HFFc6 (cell line): Measurements from ENCODE around the gene KLHL22. TPM values are rescaled to one million over a fixed set of nuclear protein-coding genes. Genes with fewer than 3 reads are reported as not detected.

Experiments used
- DNase-seq: peaks from one replicate; pipeline ENCODE4 v3.0.0-alpha.2; 2018
- H3K27ac Mint-ChIP-seq: 2 replicates; pipeline ENCODE4 v1.8.0; 2020; ENCODE audit warnings: mild to moderate bottlenecking, mixed read lengths
- H3K27me3 Mint-ChIP-seq: 2 replicates; pipeline ENCODE4 v1.8.0; 2021; ENCODE audit warnings: mild to moderate bottlenecking, moderate library complexity, mixed read lengths; ENCODE audit not compliant: insufficient read depth
- H3K36me3 Mint-ChIP-seq: 2 replicates; pipeline ENCODE4 v1.8.0; 2021; ENCODE audit warnings: low read depth, mixed read lengths
- H3K4me1 Mint-ChIP-seq: 2 replicates; pipeline ENCODE4 v1.8.0; 2020; ENCODE audit warnings: low read depth, mixed read lengths
- H3K4me3 Mint-ChIP-seq: 2 replicates; pipeline ENCODE4 v1.8.0; 2020; ENCODE audit warnings: mild to moderate bottlenecking, moderate library complexity, mixed read lengths
- H3K9me3 Mint-ChIP-seq: 2 replicates; pipeline ENCODE4 v1.8.0; 2020; ENCODE audit warnings: mild to moderate bottlenecking, mixed read lengths
- total RNA-seq, 6 experiments: library from RNA; stranded (reverse); fragmentation: NEBNext Ultra II Directional; extraction: Animal tissue kit (Norgen Biotek cat#: 25700); gene quantifications; 2 replicates in 1 of 6; 3 replicates in 5 of 6; pipeline ENCODE4 v1.2.3, GENCODE V29; 2021
- TF ChIP-seq, protein P1 (sequence below): fragments of 200-600 bp; sonication (generic); IDR thresholded peaks from 2 replicates; pipeline ENCODE4 v1.5.0; 2021; ENCODE audit warnings: antibody characterized with exemption, mild to moderate bottlenecking

The KLHL22 gene
- total RNA-seq, 6 experiments from 2014 or later = 19.2 to 25.5 (median 21.6) TPM

DNA sequence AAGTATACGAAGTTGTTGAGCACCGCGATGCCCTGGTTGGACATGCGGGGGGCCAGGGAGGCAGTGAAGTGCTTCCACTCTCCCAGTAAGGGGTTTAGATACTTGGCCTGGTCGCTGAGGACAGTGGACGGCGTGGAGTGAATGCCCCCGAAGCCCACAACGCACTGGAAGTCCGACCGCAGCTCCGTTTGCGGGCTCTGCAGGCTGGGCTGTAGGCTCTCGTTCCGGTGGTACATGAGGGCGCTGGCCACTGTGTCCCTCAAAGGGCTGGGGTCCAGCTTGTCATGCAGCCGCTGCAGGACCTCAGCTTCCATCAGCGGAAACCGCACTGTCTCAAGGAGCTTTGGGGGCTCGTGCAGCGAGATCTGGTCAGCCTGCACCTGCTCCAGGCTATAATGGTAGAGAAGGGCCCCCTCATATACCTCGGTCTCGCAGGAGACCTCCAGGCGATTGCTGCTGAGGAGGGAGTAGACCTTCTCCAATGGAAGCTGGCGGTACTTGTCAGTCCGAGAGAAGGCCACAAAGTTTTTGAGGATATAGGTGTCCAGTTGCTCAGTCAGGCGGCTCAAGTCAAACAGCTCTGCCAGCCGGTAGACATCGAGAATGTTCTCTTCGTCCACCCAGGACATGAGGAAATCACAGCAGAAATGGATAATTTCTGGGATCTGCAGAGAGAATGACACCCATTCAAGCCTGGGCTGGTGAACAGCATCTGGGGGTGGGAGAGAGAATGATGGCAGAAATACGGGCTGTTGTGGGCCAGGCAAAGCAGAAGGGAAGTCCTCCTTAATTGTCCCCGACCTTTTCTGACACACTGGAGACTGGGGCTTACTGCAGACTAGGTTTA lies 30.5 kb downstream of the KLHL22 start:
- Mint-ChIP-seq H3K27me3 (no peaks in the 10 kb centered on the region), H3K4me1 (no peaks in the 10 kb centered on the region), H3K27ac (no peak overlapping the region), H3K4me3 (no peak overlapping the region), H3K36me3 (peaks cover 9% of the 10 kb centered on the region), H3K9me3 (no peaks in the 10 kb centered on the region)
- TF ChIP-seq, protein P1, sequence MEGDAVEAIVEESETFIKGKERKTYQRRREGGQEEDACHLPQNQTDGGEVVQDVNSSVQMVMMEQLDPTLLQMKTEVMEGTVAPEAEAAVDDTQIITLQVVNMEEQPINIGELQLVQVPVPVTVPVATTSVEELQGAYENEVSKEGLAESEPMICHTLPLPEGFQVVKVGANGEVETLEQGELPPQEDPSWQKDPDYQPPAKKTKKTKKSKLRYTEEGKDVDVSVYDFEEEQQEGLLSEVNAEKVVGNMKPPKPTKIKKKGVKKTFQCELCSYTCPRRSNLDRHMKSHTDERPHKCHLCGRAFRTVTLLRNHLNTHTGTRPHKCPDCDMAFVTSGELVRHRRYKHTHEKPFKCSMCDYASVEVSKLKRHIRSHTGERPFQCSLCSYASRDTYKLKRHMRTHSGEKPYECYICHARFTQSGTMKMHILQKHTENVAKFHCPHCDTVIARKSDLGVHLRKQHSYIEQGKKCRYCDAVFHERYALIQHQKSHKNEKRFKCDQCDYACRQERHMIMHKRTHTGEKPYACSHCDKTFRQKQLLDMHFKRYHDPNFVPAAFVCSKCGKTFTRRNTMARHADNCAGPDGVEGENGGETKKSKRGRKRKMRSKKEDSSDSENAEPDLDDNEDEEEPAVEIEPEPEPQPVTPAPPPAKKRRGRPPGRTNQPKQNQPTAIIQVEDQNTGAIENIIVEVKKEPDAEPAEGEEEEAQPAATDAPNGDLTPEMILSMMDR = no peak
- DNase-seq = no peak

DNA sequence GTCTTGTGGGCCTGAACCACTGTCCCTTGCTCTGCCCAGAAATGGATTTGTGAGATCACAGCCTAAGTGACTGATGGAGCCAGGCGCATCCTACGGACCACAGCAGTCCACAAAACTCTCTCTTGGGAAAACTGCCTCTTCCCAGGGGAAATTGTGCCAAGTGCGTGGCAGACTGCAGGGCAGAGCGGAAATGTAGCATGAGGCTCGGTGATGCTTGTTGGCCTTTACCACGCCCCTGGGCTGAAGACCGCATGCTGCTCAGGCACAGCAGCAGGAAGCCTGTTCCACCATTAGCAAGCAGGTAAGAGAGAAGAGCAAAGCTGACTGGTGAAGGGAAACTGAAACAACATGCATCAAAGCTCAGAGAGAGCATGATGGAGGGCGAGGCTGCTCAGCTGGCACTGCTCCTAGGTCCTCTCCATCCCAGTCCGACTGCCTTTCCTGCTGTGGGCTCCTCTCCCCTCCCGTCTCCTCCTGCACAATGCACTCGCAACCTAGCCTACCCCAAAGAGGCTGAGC lies 31.4 kb downstream of the KLHL22 start:
- TF ChIP-seq, protein P1 = no peak
- Mint-ChIP-seq H3K36me3 (peaks cover 4% of the 10 kb centered on the region), H3K4me3 (no peak overlapping the region), H3K4me1 (no peaks in the 10 kb centered on the region), H3K9me3 (no peaks in the 10 kb centered on the region), H3K27ac (no peak overlapping the region), H3K27me3 (no peaks in the 10 kb centered on the region)
- DNase-seq = no peak

DNA sequence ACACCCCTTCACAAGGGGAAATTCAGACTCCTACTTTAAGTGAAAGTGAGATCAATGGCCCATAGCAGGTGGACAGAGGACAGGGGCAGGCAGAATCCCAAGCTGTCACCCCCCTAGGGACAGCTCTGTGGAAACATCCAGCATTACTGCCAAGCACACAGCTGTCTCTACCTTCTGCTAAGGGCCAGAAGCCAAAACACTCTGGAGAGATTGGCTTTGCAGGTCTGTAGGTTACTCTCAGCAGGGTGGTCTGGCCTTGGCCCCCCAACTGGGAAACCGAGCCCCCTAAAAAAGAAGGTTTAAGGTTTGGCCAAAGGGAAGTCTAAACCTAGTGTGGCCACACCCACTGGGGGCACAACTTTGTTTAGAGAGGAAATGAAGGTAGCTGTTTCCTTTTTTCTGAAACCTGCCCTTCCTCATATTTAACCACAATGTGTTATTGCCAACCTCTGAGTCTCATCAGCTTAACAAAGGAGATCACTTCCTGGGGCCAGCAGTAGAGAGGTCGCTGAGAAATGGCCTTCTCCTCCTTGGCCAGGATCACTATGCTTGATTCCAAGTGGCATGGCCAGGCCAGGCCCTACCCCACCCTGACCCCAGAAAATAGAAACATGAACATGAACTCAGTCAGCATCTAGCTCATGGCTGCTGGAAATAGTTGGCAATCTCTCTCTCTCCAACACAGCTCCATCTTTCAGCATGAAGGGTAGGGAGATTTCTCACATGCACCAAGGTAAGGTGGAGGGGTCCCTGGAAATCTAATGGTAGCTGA lies 32.1 kb downstream of the KLHL22 start:
- H3K4me3 Mint-ChIP-seq = no peak overlapping the region
- no peaks in the 10 kb centered on the region for H3K9me3 Mint-ChIP-seq
- TF ChIP-seq, protein P1 = no peak
- H3K27me3 Mint-ChIP-seq = no peaks in the 10 kb centered on the region; the same call in 1 of the 2 replicates
- no peaks in the 10 kb centered on the region for H3K4me1 Mint-ChIP-seq
- DNase-seq = no peak
- H3K36me3 Mint-ChIP-seq = no peaks in the 10 kb centered on the region
- H3K27ac Mint-ChIP-seq = no peak overlapping the region

DNA sequence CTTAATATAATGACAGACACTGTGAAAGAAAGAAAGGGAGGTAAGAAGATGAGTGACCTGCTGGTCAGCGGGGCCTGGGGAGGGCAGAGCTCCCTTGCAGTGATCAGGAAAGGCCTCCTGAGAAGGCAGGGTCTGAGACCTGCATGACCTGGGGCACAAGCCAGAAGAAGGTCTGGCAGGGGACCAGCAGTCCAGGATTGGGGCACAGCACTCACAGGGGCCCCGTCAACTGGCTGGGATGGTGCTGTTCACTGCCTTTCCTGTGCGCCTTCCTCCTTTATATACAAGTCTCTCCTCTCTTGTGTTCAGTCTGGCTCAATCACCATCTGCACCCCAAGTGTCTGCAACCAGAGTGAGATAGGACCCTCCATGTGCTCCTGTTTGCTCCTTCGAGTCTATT lies 35.7 kb downstream of the KLHL22 start:
- no peaks in the 10 kb centered on the region for H3K9me3 Mint-ChIP-seq
- no peak for DNase-seq
- no peak overlapping the region for H3K27ac Mint-ChIP-seq
- TF ChIP-seq, protein P1 = no peak
- H3K36me3 Mint-ChIP-seq = peaks cover 7% of the 10 kb centered on the region
- no peaks in the 10 kb centered on the region; the same call in 1 of the 2 replicates for H3K27me3 Mint-ChIP-seq
- peaks cover 15% of the 10 kb centered on the region for H3K4me1 Mint-ChIP-seq
- no peak overlapping the region for H3K4me3 Mint-ChIP-seq

DNA sequence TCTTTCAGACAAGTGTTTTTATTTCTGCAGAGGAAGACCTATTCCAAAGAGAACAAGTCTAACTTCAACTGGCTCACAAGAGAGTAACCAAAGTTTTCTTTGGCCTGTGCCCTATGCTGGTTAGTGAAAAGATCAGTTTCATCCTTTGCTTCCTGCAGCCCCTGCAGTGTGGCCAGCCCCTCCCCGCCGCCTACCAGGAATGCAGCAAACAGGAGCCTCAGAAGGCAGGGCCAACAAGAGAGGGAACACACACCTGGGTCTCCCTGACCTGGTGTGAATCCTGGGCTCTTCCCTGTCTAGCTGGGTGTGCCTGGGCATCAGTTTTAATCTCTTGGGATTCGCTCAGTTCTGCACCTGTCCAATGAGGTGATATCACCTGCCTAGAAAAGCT lies 36.4 kb downstream of the KLHL22 start:
- Mint-ChIP-seq H3K27ac (no peak overlapping the region), H3K9me3 (no peaks in the 10 kb centered on the region), H3K27me3 (peaks cover 1% of the 10 kb centered on the region), H3K4me3 (no peak overlapping the region), H3K36me3 (peaks cover 7% of the 10 kb centered on the region), H3K4me1 (peaks cover 15% of the 10 kb centered on the region)
- TF ChIP-seq, protein P1 = no peak
- no peak for DNase-seq
